ENCODE measurements around the gene TEX101.
"Not testable (repeated sequence)": the region's sequence is repeated elsewhere in the genome, so short reads cannot be mapped to it uniquely, and the experiment has no call there.

TEX101 gene

DNA sequence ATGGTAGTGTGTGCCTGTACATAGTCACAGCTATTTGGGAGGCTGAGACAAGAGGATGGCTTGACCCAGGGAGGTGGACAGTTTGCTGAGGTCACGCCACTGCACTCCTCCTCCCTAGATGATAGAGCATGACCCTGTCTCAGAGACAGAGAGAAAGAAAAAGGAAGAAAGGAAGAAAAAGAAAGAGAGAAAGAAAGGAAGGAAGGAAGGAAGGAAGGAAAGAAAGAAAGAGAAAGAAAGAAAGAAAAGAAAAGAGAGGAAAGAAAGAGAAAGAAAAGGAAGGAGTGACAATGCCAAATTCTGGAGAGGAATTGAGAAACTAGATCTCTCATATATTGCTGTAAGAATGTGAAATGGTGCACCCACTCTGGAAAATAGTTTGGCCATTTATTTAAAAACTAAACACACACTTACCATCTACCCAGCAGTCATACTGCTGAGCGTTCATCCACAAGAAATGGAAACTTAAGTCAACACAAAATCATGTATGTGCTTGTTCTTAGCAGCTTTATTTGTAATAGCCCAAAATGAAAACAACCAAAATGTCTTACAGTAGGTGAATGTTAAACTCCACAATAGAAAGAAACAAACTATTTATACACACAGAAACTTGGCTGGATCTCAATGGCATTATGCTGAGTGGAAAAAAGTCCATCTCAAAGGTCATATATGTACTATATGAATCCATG lies 7.5 kb downstream of the TEX101 start:
- no peak for DNase-seq

DNA sequence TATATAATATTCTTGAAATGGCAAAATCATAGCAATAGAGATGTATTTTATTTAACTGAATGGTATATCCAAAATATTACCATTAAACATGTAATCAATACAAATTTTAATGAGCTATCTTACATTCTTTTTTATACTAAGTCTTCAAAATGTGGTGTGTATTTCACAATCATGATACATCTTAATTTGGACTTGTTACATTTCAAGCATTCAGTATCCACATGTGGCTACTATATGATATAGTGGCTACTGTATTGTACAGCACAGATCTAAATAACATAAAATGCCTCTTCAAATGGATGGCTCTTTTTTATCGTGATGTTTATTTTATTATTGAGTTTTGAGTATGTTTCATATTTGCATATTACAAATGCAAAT lies 8.0 kb downstream of the TEX101 start:
- no peak for DNase-seq

DNA sequence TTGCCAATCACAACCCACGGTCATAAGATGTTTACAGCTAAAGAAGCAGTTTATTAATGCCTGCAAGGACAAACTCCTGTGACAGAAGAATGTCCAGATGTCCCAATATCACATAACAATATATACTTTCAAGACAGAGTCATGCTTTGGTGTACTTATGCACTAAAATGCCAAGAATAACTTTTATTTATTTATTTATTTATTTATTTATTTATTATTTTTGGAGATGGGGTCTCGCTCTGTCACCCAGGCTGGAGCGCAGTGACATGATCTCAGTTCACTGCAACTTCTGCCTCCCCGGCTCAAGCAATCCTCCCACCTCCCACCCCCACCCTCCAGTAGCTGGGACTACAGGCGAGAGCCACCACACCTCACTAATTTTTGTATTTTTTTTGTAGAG lies 9.1 kb downstream of the TEX101 start:
- DNase-seq = no peak

DNA sequence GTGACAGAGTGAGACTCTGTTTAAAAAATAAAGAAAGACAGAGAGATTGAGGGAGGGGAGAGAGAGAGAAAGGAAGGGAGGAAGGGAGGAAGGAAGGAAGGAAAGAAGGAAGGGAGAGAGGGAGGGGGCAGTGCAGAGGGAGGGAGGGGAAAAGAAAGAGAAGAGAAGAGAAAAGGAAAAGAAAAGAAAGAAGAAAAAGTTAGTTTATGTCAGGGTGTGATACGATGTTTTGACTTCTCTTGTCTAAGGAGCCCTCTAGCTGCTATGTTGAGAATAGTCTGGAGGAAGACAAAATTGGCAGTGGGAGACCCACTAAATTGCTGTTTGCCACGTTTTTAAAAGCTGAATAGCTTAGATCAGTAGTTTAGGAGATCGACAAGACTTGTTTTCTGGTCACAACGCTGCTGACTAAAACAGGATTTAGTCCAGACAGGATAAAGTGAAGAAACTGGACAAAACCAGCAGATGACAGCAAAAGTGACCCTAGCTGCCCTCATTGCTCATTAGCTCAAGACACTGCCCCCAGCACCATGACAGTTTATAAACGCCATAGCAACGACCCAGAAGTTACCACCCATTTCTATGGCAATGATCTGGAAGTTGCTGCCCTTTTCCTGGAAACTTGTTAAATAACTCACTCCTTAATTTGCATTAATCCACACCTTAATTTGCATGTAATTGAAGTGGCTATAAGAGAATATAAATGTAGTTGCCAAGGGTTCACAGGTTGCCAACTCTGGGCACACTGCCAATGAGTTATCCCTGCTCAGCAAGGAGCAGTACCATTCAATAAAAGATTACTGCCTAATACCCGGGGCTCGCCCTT lies 11.1 kb downstream of the TEX101 start:
- DNase-seq = no peak

DNA sequence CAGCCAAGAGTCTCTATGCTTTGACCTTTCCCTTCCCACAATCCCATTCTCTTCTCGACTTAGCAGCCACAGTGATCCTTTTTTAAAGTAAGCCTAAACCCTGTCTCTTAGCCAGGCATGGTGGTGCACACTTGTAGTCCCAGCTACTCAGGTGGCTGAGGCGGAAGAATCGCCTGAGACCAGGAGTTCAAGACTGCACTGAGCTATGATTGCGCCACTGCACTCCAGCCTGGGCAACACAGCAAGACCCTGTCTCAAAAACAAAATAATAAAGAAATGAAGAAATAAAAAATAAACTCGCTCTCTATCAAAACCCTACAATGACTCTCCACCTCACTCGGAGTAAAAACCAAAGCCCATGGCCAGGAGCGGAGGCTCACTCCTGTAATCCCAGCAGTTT lies 14.7 kb downstream of the TEX101 start:
- no peak for DNase-seq

DNA sequence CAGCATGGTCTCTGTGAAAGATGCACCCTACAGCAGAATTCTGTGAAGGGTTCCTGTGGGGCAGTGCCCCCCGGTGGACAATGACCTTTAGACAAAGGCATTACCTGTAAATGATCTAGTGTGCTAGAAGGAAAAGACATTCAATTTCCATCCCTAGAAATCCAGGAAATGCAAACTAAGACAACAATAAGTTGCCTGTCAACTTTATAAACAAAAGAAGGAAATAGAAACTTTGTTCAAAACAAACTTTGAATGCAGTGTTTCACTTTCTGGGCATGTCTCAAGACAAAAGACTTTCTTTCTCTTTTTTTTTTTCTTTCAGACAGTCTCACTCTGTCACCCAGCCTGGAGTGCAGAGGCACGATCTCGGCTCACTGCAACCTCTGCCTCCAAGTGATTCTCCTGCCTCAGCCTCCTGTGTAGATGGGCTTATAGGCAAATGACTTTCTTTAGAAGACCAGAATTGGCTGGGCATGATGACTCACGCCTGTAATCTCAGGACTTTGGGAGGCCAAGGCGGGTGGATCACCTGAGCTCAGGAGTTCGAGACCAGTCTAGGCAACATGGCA lies 15.5 kb downstream of the TEX101 start:
- no peak for DNase-seq

DNA sequence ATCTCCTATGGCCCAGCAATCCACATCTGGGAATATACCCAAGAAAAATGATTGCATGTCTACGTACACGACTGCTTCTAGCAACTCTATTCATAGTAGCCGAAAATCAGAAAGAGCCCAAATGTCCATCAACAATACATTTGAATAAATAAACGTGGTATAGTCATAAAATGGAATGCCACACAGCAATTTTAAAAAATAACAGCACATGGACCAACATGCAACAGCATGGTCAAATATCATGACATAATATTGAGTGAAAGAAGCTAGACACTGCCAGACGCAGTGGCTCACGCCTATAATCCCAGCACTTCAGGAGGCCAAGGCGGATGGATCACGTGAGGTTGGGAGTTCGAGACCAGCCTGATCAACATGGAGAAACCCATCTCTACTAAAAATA lies 16.3 kb downstream of the TEX101 start:
- DNase-seq = no peak

DNA sequence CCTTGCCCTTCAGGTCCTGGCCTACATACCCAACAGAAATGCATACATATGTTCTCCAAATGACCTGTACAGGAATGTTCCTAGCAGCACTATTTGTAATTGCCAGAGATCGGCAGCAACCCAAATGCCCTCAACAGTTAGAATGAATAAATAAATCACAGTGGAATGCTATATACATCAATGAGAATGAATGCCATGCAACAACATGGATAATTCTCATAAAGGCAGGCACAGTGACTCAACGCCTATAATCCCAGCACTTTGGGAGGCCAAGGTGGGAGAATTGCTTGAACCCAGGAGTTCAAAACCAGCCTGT lies 18.6 kb downstream of the TEX101 start:
- no peak for DNase-seq

DNA sequence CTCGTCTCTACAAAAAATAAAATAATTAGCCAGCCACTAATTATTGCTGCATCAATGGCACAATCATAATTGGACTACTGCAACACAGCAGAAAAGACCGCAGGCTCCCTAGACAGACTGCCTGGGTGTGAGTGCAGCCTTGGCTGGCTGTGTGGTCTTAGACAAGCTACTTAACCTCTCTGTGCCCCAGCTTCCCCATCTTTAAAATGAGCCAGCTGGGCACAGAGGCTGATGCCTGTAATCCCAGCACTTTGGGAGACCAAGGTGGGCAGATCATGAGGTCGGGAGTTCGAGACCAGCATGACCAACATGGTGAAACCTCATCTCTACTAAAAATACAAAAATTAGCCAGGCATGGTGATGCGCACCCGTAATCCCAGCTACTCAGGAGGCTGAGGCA lies 19.0 kb downstream of the TEX101 start:
- DNase-seq = no peak

DNA sequence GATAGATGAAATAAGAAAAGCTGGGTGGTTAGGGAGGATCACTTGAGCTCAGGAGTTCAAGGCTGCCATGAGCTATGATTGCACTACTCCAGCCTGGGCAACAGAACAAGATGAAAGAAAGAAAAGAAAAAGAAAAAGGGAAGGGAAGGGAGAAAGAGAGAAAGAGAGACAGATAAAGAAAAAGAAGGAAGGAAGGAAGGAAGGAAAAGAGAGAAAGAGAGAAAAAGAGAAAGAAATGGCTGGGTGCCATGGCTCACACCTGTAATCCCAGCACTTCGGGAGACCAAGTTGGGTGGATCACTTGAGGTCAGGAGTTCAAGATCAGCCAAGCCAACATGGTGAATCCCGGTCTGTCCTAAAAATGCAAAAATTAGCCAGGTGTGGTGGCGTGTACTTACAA lies 21.1 kb downstream of the TEX101 start:
- no peak for DNase-seq

DNA sequence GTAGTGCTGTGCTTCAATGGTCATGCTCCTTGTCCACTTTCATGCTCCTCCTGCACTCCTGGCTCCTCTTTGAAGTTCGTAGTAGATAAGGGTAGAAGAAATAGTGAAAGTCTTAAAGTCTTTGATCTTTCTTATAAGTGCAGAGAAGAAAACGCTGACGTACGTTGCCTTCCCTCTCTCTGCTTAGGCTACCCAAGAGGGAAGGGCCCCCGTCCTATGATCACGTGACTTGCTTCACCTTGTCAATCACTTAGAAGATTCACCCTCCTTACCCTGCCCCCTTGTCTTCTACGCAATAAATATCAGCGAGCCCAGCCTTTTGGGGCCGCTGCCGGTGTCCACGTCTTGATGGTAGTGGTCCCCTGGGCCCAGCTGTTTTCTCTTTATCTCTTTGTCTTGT lies 22.6 kb downstream of the TEX101 start:
- peak; percentile 37 for DNase-seq

DNA sequence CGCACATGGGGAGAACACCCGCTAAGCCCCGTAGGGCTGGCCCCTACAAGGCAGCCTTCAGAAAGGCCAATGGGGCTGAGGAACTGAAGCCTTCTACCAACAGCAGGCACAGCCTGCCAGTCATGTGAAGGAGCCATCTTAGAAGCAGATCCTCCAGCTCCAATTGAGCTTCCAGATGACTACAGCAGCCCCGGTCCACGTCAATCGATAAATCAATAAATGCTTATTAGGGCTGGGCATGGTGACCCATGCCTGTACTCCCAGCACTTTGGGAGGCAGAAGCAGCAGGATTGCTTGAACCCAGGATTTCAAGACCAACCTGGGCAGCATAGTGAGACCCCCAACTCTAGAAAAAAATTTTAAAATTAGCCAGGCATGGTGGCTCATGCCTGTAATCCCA lies 23.0 kb downstream of the TEX101 start:
- no peak for DNase-seq

DNA sequence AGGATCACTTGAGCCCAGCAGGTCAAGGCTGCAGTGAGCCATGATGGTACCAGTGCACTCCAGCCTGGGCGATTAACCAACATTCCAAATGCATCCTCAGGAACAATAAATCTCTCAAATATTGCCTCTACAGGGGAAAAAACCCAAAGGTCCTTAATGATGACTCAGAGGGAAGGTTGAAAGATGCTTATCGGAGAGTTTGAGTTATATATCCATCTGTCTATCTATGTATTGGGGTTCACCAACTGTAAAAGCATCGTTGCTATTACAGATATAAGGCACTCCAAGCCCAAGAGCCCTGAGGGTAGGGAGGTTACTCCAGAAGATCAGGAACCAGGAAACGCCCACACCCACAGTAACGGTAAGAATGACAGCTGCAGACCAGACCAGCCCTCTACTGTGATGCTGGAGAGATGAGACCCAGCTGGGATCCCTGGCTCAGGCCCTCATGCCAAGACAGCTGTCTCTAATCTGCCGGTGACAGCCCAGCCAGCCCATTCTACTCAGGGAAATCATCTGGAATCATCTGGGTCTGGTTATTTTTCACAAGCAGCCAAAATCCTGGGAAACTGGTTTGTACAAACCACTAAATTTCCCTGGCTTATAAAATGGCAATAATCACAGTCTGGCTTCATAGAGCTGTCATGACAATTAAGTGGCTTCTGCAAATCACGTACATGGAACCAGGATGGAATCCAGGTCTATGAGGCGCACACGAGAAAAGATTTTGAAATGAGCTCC lies 23.8 kb downstream of the TEX101 start:
- no peak for DNase-seq

DNA sequence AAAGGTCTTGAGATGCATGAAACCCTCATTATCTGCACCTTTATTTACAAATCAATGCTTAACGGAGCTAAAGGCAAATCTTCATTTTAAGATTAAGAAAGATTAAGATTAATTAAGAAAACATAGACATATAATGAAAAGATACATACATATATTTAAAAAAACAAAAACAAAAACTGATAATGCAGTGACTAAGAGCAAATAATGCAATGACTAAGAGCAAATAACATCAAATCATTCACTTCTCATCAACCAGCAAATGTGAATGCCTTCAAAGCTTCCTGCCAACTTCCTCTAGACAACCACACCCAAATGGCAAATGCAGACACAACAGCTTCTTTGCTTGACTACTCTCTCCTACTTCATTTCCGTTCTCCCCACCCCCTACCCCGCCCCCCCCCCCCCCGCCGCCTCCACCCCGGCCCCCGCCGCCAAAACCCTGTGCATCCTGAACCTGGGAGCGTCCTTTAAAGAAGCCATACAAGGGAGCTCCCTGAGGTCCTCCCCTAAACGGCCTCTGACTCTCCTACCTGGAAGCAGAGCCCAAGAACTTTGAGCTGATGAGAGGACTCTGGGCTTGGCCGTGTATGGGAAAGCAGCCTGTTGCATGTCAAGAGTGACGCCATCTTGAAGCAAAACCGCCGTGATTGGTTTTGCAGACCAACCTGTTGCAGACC lies 24.5 kb downstream of the TEX101 start:
- peak; percentile 72 for DNase-seq

DNA sequence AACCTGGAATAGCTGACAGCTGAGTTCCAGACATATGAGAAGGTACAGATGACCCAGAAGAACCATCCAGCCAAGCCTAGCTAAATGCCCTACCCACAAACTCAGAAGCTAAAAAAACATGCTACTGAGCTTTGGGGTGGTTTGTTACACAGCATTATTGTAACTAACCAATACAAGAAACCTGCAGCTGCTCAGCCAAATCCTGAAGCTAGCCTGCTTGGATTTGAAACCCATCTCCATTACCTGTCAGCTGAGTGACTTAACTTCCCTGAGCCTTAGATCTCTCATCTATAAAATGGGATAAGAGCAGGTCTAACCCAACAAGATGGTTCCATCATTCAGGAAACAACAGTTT lies 25.0 kb downstream of the TEX101 start:
- no peak for DNase-seq

DNA sequence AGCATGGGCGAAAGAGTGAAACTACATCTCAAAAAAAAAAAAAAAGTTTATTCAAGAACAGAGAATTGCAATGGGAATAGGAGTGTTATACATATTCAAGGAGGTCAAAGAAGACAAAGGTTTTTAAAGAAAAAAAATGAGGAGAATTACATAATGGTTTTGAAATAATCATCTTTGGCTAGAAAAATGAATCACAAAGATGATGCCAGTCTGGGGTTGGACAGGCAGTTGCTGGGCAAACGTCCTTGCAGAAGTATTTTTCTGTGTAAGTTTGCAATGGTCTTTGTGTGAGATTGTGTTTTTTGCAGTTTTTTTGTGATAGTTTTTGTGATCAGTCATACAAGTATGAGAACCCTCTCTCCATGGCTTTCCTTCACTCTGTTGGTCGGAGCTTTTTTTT lies 27.0 kb downstream of the TEX101 start:
- DNase-seq = no peak

DNA sequence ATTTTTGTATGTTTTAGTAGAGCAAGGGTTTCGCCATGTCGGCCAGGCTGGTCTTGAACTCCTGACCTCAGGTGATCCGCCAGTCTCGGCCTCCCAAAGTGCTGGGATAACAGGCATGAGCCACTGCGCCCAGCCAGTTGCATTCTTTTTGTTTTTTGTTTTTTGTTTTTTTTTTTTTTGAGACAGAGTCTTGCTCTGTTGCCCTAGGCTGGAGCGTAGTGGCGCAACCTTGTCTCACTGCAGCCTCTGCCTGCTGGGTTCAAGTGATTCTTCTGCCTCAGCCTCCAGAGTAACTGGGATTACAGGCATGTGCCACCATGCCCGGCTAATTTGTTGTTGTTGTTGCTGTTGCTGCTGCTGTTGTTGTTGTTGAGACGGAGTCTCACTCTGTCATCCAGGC lies 29.4 kb downstream of the TEX101 start:
- not testable (repeated sequence) for DNase-seq

DNA sequence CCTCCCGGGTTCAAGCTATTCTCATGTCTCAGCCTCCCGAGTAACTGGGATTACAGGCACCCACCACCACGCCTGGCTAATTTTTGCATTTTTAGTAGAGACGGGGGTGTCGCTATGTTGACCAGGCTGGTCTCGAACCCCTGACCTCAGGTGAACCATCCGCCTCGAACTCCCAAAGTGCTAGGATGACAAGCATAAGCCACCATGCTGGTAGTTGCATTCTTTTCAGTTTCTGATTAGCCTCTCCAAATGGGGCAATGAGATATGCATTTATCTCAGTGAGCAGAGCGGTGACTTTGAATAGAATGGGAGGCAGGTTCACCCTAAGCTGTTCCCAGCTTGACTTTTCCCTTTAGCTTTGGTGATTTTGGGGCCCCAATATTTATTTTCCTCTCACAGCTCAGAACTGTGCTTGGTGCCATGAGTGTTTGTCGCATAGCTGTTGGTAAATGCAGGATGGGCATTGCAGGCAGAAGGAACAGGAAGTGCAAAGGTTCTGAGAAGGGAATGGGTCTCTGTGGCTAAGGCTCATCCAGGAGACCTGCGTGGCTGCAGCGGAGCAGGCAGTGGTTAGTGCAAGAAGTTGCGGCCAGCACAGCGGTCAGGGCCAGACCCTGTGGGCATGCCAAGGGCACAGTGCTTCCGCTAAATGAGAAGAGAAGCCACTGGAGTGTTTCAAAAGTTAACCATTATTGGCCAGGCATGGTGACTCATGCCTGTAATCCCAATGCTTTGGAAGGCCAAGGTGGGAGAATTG lies 30.0 kb downstream of the TEX101 start:
- DNase-seq = no peak

DNA sequence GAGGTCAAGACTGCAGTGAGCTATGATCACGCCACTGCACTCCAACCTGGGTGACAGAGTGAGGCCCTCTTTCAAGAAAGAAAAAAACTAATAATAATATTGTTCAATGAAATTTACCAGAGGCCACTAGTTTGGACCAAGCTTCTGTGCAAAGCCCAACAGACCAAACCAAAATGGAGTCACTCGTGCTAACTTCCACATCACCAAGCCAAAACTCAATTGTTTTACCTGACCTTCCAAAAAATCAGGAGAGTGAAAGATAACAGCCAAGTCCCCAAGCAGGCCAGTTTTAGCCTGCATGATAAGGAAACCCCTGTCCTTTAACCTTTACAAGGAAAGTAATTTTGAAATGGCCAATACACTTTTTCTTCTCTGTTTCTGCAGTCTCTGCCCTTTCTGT lies 30.7 kb downstream of the TEX101 start:
- no peak for DNase-seq

DNA sequence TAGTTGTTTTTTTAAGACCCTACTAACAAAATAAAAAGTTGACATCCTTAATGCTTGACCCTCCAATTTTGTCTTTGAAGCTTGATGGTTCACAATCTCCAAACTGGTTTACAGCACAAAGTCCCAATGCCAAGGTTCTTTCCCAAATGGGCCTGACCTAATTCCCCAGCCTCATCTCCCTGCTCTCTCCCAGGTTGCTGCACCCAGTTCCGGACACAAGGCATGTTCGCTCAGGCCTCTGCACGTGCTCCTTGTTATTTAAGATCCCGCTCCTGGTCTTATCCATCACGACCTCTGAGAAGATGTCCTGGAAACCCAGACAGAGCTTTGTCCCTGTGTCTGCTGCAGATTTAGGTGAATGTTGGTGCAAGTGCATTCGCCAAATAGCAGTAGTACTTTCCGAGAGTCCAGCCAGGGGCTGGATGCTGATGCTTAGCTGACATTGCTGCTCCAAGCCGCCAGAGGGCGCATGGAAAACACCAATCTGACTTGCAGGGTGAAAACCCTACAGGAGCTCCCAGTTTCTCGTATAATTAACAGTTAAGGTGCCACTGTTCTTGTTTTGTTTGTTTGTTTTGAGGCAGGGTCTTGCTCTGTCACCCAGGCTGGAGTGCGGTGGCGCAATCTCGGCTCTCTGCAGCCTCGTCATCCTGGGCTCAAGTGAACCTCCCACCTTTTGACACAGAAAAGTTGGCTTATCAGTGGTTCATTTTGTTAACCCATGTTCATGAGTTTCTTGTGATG lies 32.2 kb downstream of the TEX101 start:
- peak; percentile 77 for DNase-seq

DNA sequence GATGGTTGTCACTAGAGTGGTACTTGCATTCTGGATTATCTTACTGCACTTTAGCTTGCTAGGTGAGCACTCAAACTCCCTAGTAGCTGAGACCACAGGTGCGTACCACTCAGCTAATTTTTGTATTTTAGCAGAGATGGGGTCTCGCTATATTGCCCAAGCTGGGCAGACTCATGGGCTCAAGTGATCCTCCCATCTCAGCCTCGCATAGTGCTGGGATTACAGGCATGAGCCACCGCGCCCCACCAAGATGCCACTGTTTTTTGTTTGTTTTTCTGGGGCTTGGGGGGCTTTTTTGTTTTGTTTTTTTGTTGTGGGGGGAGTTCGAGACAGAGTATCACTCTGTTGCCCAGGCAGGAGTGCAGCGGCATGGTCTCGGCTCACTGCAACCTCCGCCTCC lies 33.0 kb downstream of the TEX101 start:
- DNase-seq = no peak

DNA sequence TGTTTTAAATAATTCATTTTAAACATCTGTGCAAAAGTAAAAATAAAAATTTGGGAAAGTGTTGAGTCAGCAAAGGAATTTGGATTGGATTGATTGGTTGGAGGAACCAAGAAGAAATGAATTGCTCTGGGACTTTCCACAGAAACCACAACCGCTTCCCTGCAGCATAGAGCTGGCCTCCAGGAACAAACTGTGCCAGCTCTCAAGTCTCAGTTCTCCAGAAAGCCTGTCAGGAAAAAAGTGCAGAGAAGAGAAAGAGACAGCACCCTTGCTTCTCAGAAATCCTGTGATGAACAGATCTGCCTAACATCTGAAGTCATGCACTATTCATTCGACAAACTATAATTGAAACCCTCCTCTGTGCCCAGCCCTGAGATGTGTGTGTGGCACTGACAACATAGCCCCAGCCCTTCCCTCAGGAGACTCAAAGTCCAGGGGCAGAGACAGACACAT lies 35.9 kb downstream of the TEX101 start:
- DNase-seq = no peak
